ENCODE data around the gene NCOA1.

Gene NCOA1

DNA sequence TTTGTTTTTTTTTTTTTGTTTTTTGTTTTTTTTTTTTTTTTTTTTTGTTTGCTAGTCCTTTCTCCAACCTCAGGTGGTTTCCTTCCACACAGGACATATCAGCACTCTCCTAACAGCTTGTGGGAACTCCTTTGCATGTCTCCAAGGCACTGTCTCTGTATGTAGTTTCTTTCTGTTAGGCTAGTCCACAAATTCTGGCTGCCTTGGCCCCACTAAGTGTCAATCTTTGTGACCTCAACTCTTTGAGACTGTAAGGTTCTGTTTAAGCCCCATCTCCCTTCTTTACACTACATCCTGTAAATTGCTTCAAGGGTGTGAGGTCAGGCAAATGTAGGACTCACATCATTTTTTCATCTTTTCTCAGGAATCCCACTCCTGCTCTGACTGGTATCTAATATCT lies 85.1 kb downstream of the NCOA1 start:
- Histone ChIP-seq H3K27ac (ENCODE audit: low read depth, low read length) (no peak overlapping the region), H3K9me3 (ENCODE audit: insufficient read depth, low read depth, low read length) (no peaks in the 10 kb centered on the region), H3K4me1 (ENCODE audit: control insufficient read depth in 1 of 2, insufficient read depth in 2 of 2, low read length in 2 of 2) (no peaks in the 10 kb centered on the region)

DNA sequence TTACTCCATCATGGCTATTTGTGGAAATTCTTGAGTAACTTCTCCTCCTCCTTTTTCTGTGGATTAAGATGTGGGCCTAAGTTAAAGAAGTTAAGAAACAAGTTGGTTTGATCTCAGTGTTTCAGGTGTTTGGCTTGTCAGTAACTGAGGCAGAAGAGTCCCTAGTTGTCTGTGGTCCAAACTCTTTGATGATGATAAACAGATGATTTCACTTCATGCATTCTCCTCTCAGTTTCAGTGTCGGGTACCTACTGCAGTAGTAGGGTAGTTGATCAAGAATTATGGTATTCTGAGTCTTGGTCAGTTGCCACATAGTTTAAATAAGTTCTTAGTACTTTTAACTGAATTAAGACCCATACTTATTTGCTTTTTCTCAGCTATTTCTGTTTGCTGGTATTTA lies 85.6 kb downstream of the NCOA1 start:
- Histone ChIP-seq H3K79me1 (ENCODE audit: low read length) (no peaks in the 10 kb centered on the region), H3K79me2 (ENCODE audit: control insufficient read depth, insufficient read depth, low read length, poor library complexity) (peaks cover 1% of the 10 kb centered on the region), H3K4me3 (ENCODE audit: low read depth, low read length) (no peak overlapping the region), H2AK5ac (ENCODE audit: low read length) (no peak overlapping the region), H2AFZ (ENCODE audit: insufficient read depth, low read length, poor library complexity) (no peak overlapping the region), H3K4ac (ENCODE audit: low read depth, low read length) (no peak overlapping the region), H3K27ac (ENCODE audit: low read depth, low read length) (no peak overlapping the region), H3K4me1 (ENCODE audit: control insufficient read depth in 1 of 2, insufficient read depth in 2 of 2, low read length in 2 of 2) (no peaks in the 10 kb centered on the region), H3K4me2 (ENCODE audit: low read length) (no peak overlapping the region), H3K23ac (ENCODE audit: low read length) (no peak overlapping the region), H2BK12ac (ENCODE audit: low read length) (no peak overlapping the region), H2BK5ac (ENCODE audit: low read depth, low read length, poor library complexity) (no peak overlapping the region), H4K8ac (ENCODE audit: low read depth, low read length) (no peak overlapping the region), H3K18ac (ENCODE audit: low read length) (no peak overlapping the region), H3K36me3 (ENCODE audit: control insufficient read depth in 1 of 2, insufficient read depth in 2 of 2, low read length in 2 of 2) (no peaks in the 10 kb centered on the region), H3K14ac (ENCODE audit: low read length) (no peak overlapping the region), H4K91ac (ENCODE audit: low read depth, low read length) (no peak overlapping the region), H3K9ac (ENCODE audit: low read length) (no peak overlapping the region), H3K27me3 (ENCODE audit: insufficient read depth, low read length) (no peaks in the 10 kb centered on the region), H4K12ac (ENCODE audit: low read depth, low read length) (no peak overlapping the region), H3K9me3 (ENCODE audit: insufficient read depth, low read depth, low read length) (no peaks in the 10 kb centered on the region), H2BK120ac (ENCODE audit: insufficient read depth, low read length, poor library complexity) (no peak overlapping the region)
- no peak for DNase-seq
- WGBS (ENCODE audit: extremely low coverage, insufficient coverage, insufficient read length), result no CpG with 5 or more reads among the region's 1 CpG

More for the DNA sequence above, 85.1 kb downstream of the NCOA1 start:
- Histone ChIP-seq H2AFZ (ENCODE audit: insufficient read depth, low read length, poor library complexity) (no peak overlapping the region), H3K4ac (ENCODE audit: low read depth, low read length) (no peak overlapping the region), H3K79me1 (ENCODE audit: low read length) (no peaks in the 10 kb centered on the region), H3K18ac (ENCODE audit: low read length) (no peak overlapping the region), H2BK120ac (ENCODE audit: insufficient read depth, low read length, poor library complexity) (no peak overlapping the region), H4K91ac (ENCODE audit: low read depth, low read length) (no peak overlapping the region), H2BK5ac (ENCODE audit: low read depth, low read length, poor library complexity) (no peak overlapping the region), H3K23ac (ENCODE audit: low read length) (no peak overlapping the region), H3K36me3 (ENCODE audit: control insufficient read depth in 1 of 2, insufficient read depth in 2 of 2, low read length in 2 of 2) (no peaks in the 10 kb centered on the region), H3K14ac (ENCODE audit: low read length) (no peak overlapping the region), H4K8ac (ENCODE audit: low read depth, low read length) (no peak overlapping the region), H3K4me3 (ENCODE audit: low read depth, low read length) (no peak overlapping the region), H3K27me3 (ENCODE audit: insufficient read depth, low read length) (no peaks in the 10 kb centered on the region), H4K12ac (ENCODE audit: low read depth, low read length) (no peak overlapping the region), H3K79me2 (ENCODE audit: control insufficient read depth, insufficient read depth, low read length, poor library complexity) (peaks cover 1% of the 10 kb centered on the region), H3K4me2 (ENCODE audit: low read length) (no peak overlapping the region), H2AK5ac (ENCODE audit: low read length) (no peak overlapping the region), H3K9ac (ENCODE audit: low read length) (no peak overlapping the region), H2BK12ac (ENCODE audit: low read length) (no peak overlapping the region)
- DNase-seq, result no peak

DNA sequence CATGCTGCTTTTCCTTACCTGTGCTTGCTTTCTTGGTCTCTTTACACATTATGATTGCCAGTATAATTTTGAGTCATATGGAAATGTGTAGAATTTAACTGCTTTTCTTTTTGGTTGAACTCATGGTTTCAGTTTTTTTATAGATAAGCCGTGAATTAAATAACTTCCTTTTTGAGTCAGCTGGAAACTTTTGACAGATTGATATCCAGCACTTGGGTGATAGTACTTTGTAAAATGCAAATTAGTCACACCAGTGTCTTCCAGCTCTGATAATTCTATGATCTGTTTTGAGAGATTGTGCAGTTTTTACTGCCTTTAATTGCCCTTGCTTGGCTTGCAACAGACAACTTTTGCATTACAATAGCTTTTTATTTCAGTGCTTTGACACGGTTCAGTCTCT lies 86.4 kb downstream of the NCOA1 start:
- no peak overlapping the region for H2AK5ac ChIP-seq (ENCODE audit: low read length)
- no peaks in the 10 kb centered on the region for H3K9me3 ChIP-seq (ENCODE audit: insufficient read depth, low read depth, low read length)
- H3K36me3 ChIP-seq (ENCODE audit: control insufficient read depth in 1 of 2, insufficient read depth in 2 of 2, low read length in 2 of 2), result no peaks in the 10 kb centered on the region
- no peak overlapping the region for H2AFZ ChIP-seq (ENCODE audit: insufficient read depth, low read length, poor library complexity)
- H3K23ac ChIP-seq (ENCODE audit: low read length), result no peak overlapping the region
- no peak overlapping the region for H3K4me2 ChIP-seq (ENCODE audit: low read length)
- H4K91ac ChIP-seq (ENCODE audit: low read depth, low read length), result no peak overlapping the region
- no peaks in the 10 kb centered on the region for H3K27me3 ChIP-seq (ENCODE audit: insufficient read depth, low read length)
- peaks cover 1% of the 10 kb centered on the region for H3K79me2 ChIP-seq (ENCODE audit: control insufficient read depth, insufficient read depth, low read length, poor library complexity)
- H3K18ac ChIP-seq (ENCODE audit: low read length), result no peak overlapping the region
- DNase-seq, result no peak
- no peaks in the 10 kb centered on the region for H3K4me1 ChIP-seq (ENCODE audit: control insufficient read depth in 1 of 2, insufficient read depth in 2 of 2, low read length in 2 of 2)
- H3K27ac ChIP-seq (ENCODE audit: low read depth, low read length), result no peak overlapping the region
- no peak overlapping the region for H2BK5ac ChIP-seq (ENCODE audit: low read depth, low read length, poor library complexity)
- no peak overlapping the region for H2BK12ac ChIP-seq (ENCODE audit: low read length)
- H3K14ac ChIP-seq (ENCODE audit: low read length), result no peak overlapping the region
- no peak overlapping the region for H4K8ac ChIP-seq (ENCODE audit: low read depth, low read length)
- H4K12ac ChIP-seq (ENCODE audit: low read depth, low read length), result no peak overlapping the region
- H3K79me1 ChIP-seq (ENCODE audit: low read length), result no peaks in the 10 kb centered on the region
- H3K4ac ChIP-seq (ENCODE audit: low read depth, low read length), result no peak overlapping the region
- no peak overlapping the region for H2BK120ac ChIP-seq (ENCODE audit: insufficient read depth, low read length, poor library complexity)
- no peak overlapping the region for H3K9ac ChIP-seq (ENCODE audit: low read length)
- WGBS (ENCODE audit: extremely low coverage, insufficient coverage, insufficient read length), result no CpG with 5 or more reads among the region's 2 CpGs
- no peak overlapping the region for H3K4me3 ChIP-seq (ENCODE audit: low read depth, low read length)

DNA sequence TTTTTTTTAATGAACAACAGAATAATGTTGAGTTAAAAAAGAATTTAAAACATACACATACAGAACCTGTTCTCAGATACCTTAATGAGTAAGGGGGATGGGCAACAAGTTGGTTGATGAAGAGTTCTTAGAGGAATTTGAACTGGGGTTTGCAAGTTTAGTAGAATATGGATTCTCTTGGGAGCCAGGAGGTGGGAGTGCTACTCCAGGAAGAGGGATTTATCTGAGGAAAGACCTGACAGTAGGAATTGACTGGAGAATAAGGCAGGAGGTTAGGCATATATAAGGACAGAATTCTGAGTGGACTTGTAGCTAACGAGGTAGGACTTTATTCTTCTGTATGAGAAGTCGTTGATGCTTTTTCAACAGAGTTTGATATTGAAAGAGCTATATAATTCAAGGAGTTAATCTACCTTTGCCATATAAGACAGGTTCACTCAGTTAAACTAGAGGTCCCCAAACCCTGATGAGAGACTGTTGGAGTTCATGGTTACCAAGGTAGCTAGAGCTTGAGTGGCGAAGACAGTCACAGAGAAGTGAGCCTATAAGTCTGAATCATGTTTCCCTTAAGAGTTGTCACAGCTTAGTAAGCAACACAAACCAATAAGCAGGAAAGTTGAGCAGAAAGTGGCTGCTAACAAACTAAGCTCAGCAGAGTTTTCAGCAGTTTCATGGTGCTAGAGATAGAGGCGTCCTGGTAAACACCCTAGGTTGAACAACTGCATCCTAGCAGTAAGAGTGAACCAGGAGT lies 88.2 kb downstream of the NCOA1 start:
- H3K27ac ChIP-seq (ENCODE audit: low read depth, low read length), result no peak overlapping the region
- H3K23ac ChIP-seq (ENCODE audit: low read length), result no peak overlapping the region
- DNase-seq, result no peak
- no peak overlapping the region for H2BK12ac ChIP-seq (ENCODE audit: low read length)
- no peak overlapping the region for H4K8ac ChIP-seq (ENCODE audit: low read depth, low read length)
- no peak overlapping the region for H2AK5ac ChIP-seq (ENCODE audit: low read length)
- no peak overlapping the region for H2BK5ac ChIP-seq (ENCODE audit: low read depth, low read length, poor library complexity)
- H3K4me2 ChIP-seq (ENCODE audit: low read length), result no peak overlapping the region
- no peaks in the 10 kb centered on the region for H3K4me1 ChIP-seq (ENCODE audit: control insufficient read depth in 1 of 2, insufficient read depth in 2 of 2, low read length in 2 of 2)
- H2BK120ac ChIP-seq (ENCODE audit: insufficient read depth, low read length, poor library complexity), result no peak overlapping the region
- H3K9ac ChIP-seq (ENCODE audit: low read length), result no peak overlapping the region
- H3K27me3 ChIP-seq (ENCODE audit: insufficient read depth, low read length), result no peaks in the 10 kb centered on the region
- no peak overlapping the region for H2AFZ ChIP-seq (ENCODE audit: insufficient read depth, low read length, poor library complexity)
- H3K14ac ChIP-seq (ENCODE audit: low read length), result no peak overlapping the region
- H3K79me1 ChIP-seq (ENCODE audit: low read length), result no peaks in the 10 kb centered on the region
- H3K9me3 ChIP-seq (ENCODE audit: insufficient read depth, low read depth, low read length), result no peaks in the 10 kb centered on the region
- no CpG with 5 or more reads among the region's 4 CpGs for WGBS (ENCODE audit: extremely low coverage, insufficient coverage, insufficient read length)
- no peaks in the 10 kb centered on the region for H3K36me3 ChIP-seq (ENCODE audit: control insufficient read depth in 1 of 2, insufficient read depth in 2 of 2, low read length in 2 of 2)
- H3K18ac ChIP-seq (ENCODE audit: low read length), result no peak overlapping the region
- H4K91ac ChIP-seq (ENCODE audit: low read depth, low read length), result no peak overlapping the region
- no peak overlapping the region for H3K4me3 ChIP-seq (ENCODE audit: low read depth, low read length)
- H4K12ac ChIP-seq (ENCODE audit: low read depth, low read length), result no peak overlapping the region
- H3K79me2 ChIP-seq (ENCODE audit: control insufficient read depth, insufficient read depth, low read length, poor library complexity), result peaks cover 1% of the 10 kb centered on the region
- H3K4ac ChIP-seq (ENCODE audit: low read depth, low read length), result no peak overlapping the region
